H9 (cell line): ENCODE results near the gene DENND4A. TPM values are rescaled to one million over a fixed set of nuclear protein-coding genes. Genes with fewer than 3 reads are reported as not detected.

ENCODE experiments used
- DNase-seq: peaks from one replicate; pipeline ENCODE4 v3.0.0-alpha.2; 2017
- H2AFZ ChIP-seq: one replicate; pipeline ENCODE4 v1.6.1; 2013; ENCODE audit warnings: mild to moderate bottlenecking, low read length, control low read depth, moderate library complexity
- H2AK5ac ChIP-seq: 2 replicates; pipeline ENCODE4 v1.6.1; 2013; ENCODE audit warnings: low read length, control low read depth, mixed read lengths; ENCODE audit not compliant: insufficient read length
- H2BK120ac ChIP-seq: one replicate; pipeline ENCODE4 v1.6.1; 2013; ENCODE audit warnings: low read depth, mild to moderate bottlenecking, low read length, control low read depth, inconsistent platforms; ENCODE audit not compliant: poor library complexity, severe bottlenecking
- H2BK12ac ChIP-seq: 2 replicates; pipeline ENCODE4 v1.6.1; 2013; ENCODE audit warnings: low read length, control low read depth, mixed read lengths, low read depth; ENCODE audit not compliant: insufficient read length
- H2BK15ac ChIP-seq: 2 replicates; pipeline ENCODE4 v1.6.1; 2013; ENCODE audit warnings: low read depth, low read length, control low read depth
- H2BK20ac ChIP-seq: one replicate; pipeline ENCODE4 v1.6.1; 2013; ENCODE audit warnings: low read depth, mild to moderate bottlenecking, low read length, control low read depth, inconsistent platforms; ENCODE audit not compliant: poor library complexity, severe bottlenecking
- H2BK5ac ChIP-seq: 2 replicates; pipeline ENCODE4 v1.6.1; 2013; ENCODE audit warnings: low read length, control low read depth, mixed read lengths; ENCODE audit not compliant: insufficient read length
- H3K14ac ChIP-seq: 2 replicates; pipeline ENCODE4 v1.6.1; 2013; ENCODE audit warnings: low read length, control low read depth; ENCODE audit not compliant: insufficient read depth
- H3K18ac ChIP-seq: 2 replicates; pipeline ENCODE4 v1.6.1; 2013; ENCODE audit warnings: low read depth, mild to moderate bottlenecking, mixed read lengths, low read length, control low read depth; ENCODE audit not compliant: insufficient read length
- H3K23ac ChIP-seq: 2 replicates; pipeline ENCODE4 v1.6.1; 2013; ENCODE audit warnings: low read length, control low read depth, mixed read lengths, low read depth; ENCODE audit not compliant: insufficient read length
- H3K23me2 ChIP-seq: 2 replicates; pipeline ENCODE4 v1.6.1; 2013; ENCODE audit warnings: low read depth, mild to moderate bottlenecking, mixed read lengths, low read length, control low read depth; ENCODE audit not compliant: insufficient read length, poor library complexity, severe bottlenecking
- H3K27ac ChIP-seq: 2 replicates; pipeline ENCODE4 v1.5.1; 2013; ENCODE audit warnings: low read length, control low read depth, mixed read lengths, low read depth; ENCODE audit not compliant: insufficient read length
- H3K27me3 ChIP-seq: 2 replicates; pipeline ENCODE4 v1.6.1; 2013; ENCODE audit warnings: low read length, control low read depth, inconsistent platforms; ENCODE audit not compliant: insufficient read depth
- H3K4ac ChIP-seq: 2 replicates; pipeline ENCODE4 v1.6.1; 2013; ENCODE audit warnings: low read depth, mild to moderate bottlenecking, control low read depth, inconsistent platforms, low read length, moderate library complexity
- H3K4me1 ChIP-seq: 2 replicates; pipeline ENCODE4 v1.6.1; 2013; ENCODE audit warnings: low read length, control low read depth, inconsistent platforms; ENCODE audit not compliant: insufficient read depth
- H3K4me2 ChIP-seq: 2 replicates; pipeline ENCODE4 v1.6.1; 2013; ENCODE audit warnings: low read length, control low read depth, mixed read lengths; ENCODE audit not compliant: insufficient read length, insufficient read depth
- H3K56ac ChIP-seq: 2 replicates; pipeline ENCODE4 v1.6.1; 2013; ENCODE audit warnings: low read depth, mild to moderate bottlenecking, mixed read lengths, low read length, control low read depth; ENCODE audit not compliant: insufficient read length
- H3K79me1 ChIP-seq: 2 replicates; pipeline ENCODE4 v1.6.1; 2013; ENCODE audit warnings: low read depth, mild to moderate bottlenecking, moderate library complexity, low read length, control low read depth, inconsistent platforms; ENCODE audit not compliant: insufficient read depth, poor library complexity, severe bottlenecking
- H3K79me2 ChIP-seq: 2 replicates; pipeline ENCODE4 v1.6.1; 2013; ENCODE audit warnings: low read length, control low read depth, inconsistent platforms; ENCODE audit not compliant: insufficient read depth
- H3K9ac ChIP-seq: 2 replicates; pipeline ENCODE4 v1.6.1; 2013; ENCODE audit warnings: low read length, control low read depth, mixed read lengths; ENCODE audit not compliant: insufficient read length; ENCODE audit errors: extremely low read depth
- H3K9me3 ChIP-seq: one replicate; pipeline ENCODE4 v1.6.1; 2013; ENCODE audit warnings: low read depth, low read length, inconsistent platforms; ENCODE audit not compliant: control insufficient read depth
- H3T11ph ChIP-seq: one replicate; pipeline ENCODE4 v1.6.1; 2013; ENCODE audit warnings: mild to moderate bottlenecking, low read length, control low read depth, inconsistent platforms
- H4K20me1 ChIP-seq: one replicate; pipeline ENCODE4 v1.6.1; 2013; ENCODE audit not compliant: control insufficient read depth, insufficient read length, insufficient read depth
- H4K5ac ChIP-seq: 2 replicates; pipeline ENCODE4 v1.6.1; 2013; ENCODE audit warnings: low read depth, mild to moderate bottlenecking, mixed read lengths, low read length, control low read depth; ENCODE audit not compliant: insufficient read length
- H4K8ac ChIP-seq: replicated peaks from 2 replicates; pipeline ENCODE4 v1.6.1; 2013; ENCODE audit warnings: low read length, control low read depth, mixed read lengths, low read depth; ENCODE audit not compliant: insufficient read length
- H4K91ac ChIP-seq: 2 replicates; pipeline ENCODE4 v1.6.1; 2013; ENCODE audit warnings: low read depth, mild to moderate bottlenecking, moderate library complexity, mixed read lengths, low read length, control low read depth; ENCODE audit not compliant: insufficient read length
- H3K27ac Mint-ChIP-seq, 3 experiments: 2 replicates in 2 of 3; 3 replicates in 1 of 3; pipeline ENCODE4 v1.8.0; 2020 to 2021; ENCODE audit warnings: mixed read lengths in 3 of 3, mild to moderate bottlenecking in 1 of 3, moderate library complexity in 1 of 3
- H3K27me3 Mint-ChIP-seq: 2 replicates; pipeline ENCODE4 v1.8.0; 2021; ENCODE audit warnings: low read depth, mild to moderate bottlenecking, moderate library complexity, mixed read lengths
- H3K36me3 Mint-ChIP-seq, 3 experiments: 2 replicates in 2 of 3; 3 replicates in 1 of 3; pipeline ENCODE4 v1.8.0; 2020 to 2021; ENCODE audit warnings: low read depth in 3 of 3, mixed read lengths in 3 of 3; ENCODE audit not compliant: insufficient read depth in 1 of 3
- H3K4me1 Mint-ChIP-seq, 2 experiments: 2 replicates each; pipeline ENCODE4 v1.8.0; 2020; ENCODE audit warnings: mixed read lengths in 2 of 2
- H3K4me3 Mint-ChIP-seq, 2 experiments: 2 replicates in 1 of 2; 3 replicates in 1 of 2; pipeline ENCODE4 v1.8.0; 2020 to 2021; ENCODE audit warnings: mild to moderate bottlenecking in 2 of 2, mixed read lengths in 2 of 2, moderate library complexity in 1 of 2
- H3K9me3 Mint-ChIP-seq, 2 experiments: 2 replicates in 1 of 2; 3 replicates in 1 of 2; pipeline ENCODE4 v1.8.0; 2020; ENCODE audit warnings: mild to moderate bottlenecking in 2 of 2, mixed read lengths in 2 of 2, moderate library complexity in 1 of 2
- CTCF ChIP-seq: fragments of 200-600 bp; sonication (generic); conservative IDR thresholded peaks from 3 replicates; pipeline ENCODE4 v1.8.0; 2021; ENCODE audit warnings: antibody characterized with exemption, mild to moderate bottlenecking
- WGBS: extraction: QIAGEN DNeasy Blood & Tissue Kit; methylation state at CpG from one replicate; pipeline ENCODE4 v1.1.7; 2013; ENCODE audit warnings: missing lambda C conversion rate, low lambda C conversion rate, mixed read lengths; ENCODE audit not compliant: insufficient read length; ENCODE audit errors: extremely low coverage; 5-methylcytosine and 5-hydroxymethylcytosine counted together
- total RNA-seq: library from RNA; stranded (reverse); gene quantifications from 2 replicates; pipeline ENCODE4 v1.2.1, GENCODE V29; 2021

The DENND4A gene
- total RNA-seq, 1 experiment from 2014 or later = 4.7 TPM

DNA sequence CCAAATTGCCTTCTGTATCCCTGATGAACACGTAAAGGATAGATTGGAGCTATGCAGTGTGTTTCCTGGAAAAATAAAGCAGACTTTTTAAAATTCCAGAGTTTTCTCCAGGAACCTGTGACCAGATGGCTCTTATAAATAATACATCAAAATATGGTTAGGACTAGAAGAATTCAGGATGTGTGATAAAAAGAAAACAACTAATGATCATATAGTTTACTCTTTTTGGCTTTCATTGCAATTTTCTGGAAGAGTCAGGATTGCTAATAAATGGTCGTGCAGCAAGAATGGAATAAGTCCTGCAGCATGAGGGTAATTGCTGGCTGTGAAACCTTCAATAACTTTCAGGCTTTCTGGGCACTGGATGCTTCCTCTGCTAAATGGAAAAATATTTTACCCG lies 30.2 kb upstream of the DENND4A start:
- no peaks in the 10 kb centered on the region for H3K23me2 ChIP-seq
- no peaks in the 10 kb centered on the region for H4K20me1 ChIP-seq
- no peak overlapping the region for H2AK5ac ChIP-seq
- no peak overlapping the region for H4K8ac ChIP-seq
- H3K23ac ChIP-seq = no peak overlapping the region
- H4K91ac ChIP-seq = no peak overlapping the region
- no peak overlapping the region for H3K18ac ChIP-seq
- Mint-ChIP-seq H3K9me3 (peaks cover 0 to 3% of the 10 kb centered on the region in 2 experiments; a peak in 2 of 5 replicates), H3K27me3 (no peaks in the 10 kb centered on the region), H3K4me1 (peaks cover 17 to 20% of the 10 kb centered on the region in 2 experiments), H3K36me3 (peaks cover 0 to 3% (median 0%) of the 10 kb centered on the region in 3 experiments; a peak in 3 of 7 replicates), H3K4me3 (no peak overlapping the region), H3K27ac (no peak overlapping the region)
- H3K4me2 ChIP-seq = no peak overlapping the region
- H3K14ac ChIP-seq = no peak overlapping the region
- H3K9me3 ChIP-seq = no peaks in the 10 kb centered on the region
- no peak for DNase-seq
- no peak overlapping the region for H3T11ph ChIP-seq
- TF ChIP-seq CTCF = no peak
- H3K9ac ChIP-seq = no peak overlapping the region
- H2BK15ac ChIP-seq = no peak overlapping the region
- no peaks in the 10 kb centered on the region for H3K4me1 ChIP-seq
- WGBS = no CpG with 5 or more reads among the region's 3 CpGs
- H3K56ac ChIP-seq = no peak overlapping the region
- H3K27ac ChIP-seq = no peak overlapping the region
- H3K27me3 ChIP-seq = no peaks in the 10 kb centered on the region
- H3K79me2 ChIP-seq = no peaks in the 10 kb centered on the region
- no peaks in the 10 kb centered on the region for H3K79me1 ChIP-seq
- H2BK20ac ChIP-seq = no peak overlapping the region
- H2BK5ac ChIP-seq = no peak overlapping the region
- H4K5ac ChIP-seq = no peak overlapping the region
- no peak overlapping the region for H2BK120ac ChIP-seq
- H3K4ac ChIP-seq = no peak overlapping the region
- no peak overlapping the region for H2AFZ ChIP-seq
- no peak overlapping the region for H2BK12ac ChIP-seq
